Chondrocyte (in vitro differentiated cells): ENCODE data around the gene RXRG. TPM values are rescaled to one million over a fixed set of nuclear protein-coding genes. Genes with fewer than 3 reads are reported as not detected.
"Not testable (repeated sequence)": the region's sequence is repeated elsewhere in the genome, so short reads cannot be mapped to it uniquely, and the experiment has no call there.

Experiments used
- DNase-seq: peaks from one replicate; pipeline ENCODE4 v3.0.0; 2021; ENCODE audit warnings: mixed read lengths, low spot score
- H3K27ac Mint-ChIP-seq: one replicate; pipeline ENCODE4 v1.8.0; 2021; ENCODE audit warnings: mild to moderate bottlenecking, moderate library complexity, mixed read lengths; ENCODE audit not compliant: unreplicated experiment
- H3K27me3 Mint-ChIP-seq: 2 replicates; pipeline ENCODE4 v1.8.0; 2021; ENCODE audit warnings: low read depth, mixed read lengths
- H3K36me3 Mint-ChIP-seq: 2 replicates; pipeline ENCODE4 v1.8.0; 2021; ENCODE audit warnings: low read depth, mixed read lengths
- H3K4me1 Mint-ChIP-seq: 2 replicates; pipeline ENCODE4 v1.8.0; 2021; ENCODE audit warnings: low read depth, mild to moderate bottlenecking, mixed read lengths
- H3K4me3 Mint-ChIP-seq: one replicate; pipeline ENCODE4 v1.8.0; 2021; ENCODE audit warnings: mild to moderate bottlenecking, moderate library complexity, mixed read lengths; ENCODE audit not compliant: unreplicated experiment
- H3K9me3 Mint-ChIP-seq: 2 replicates; pipeline ENCODE4 v1.8.0; 2021; ENCODE audit warnings: low read depth, mixed read lengths
- total RNA-seq: library from RNA; stranded (reverse); gene quantifications from 3 replicates; pipeline ENCODE4 v1.2.1, GENCODE V29; 2021
- TF ChIP-seq, protein P1 (sequence below): fragments of 200-600 bp; sonication (generic); IDR thresholded peaks from 2 replicates; pipeline ENCODE4 v1.5.0; 2021; ENCODE audit warnings: antibody characterized with exemption, mild to moderate bottlenecking, moderate library complexity

Gene RXRG
- total RNA-seq, 1 donor from 2014 or later = not detected

DNA sequence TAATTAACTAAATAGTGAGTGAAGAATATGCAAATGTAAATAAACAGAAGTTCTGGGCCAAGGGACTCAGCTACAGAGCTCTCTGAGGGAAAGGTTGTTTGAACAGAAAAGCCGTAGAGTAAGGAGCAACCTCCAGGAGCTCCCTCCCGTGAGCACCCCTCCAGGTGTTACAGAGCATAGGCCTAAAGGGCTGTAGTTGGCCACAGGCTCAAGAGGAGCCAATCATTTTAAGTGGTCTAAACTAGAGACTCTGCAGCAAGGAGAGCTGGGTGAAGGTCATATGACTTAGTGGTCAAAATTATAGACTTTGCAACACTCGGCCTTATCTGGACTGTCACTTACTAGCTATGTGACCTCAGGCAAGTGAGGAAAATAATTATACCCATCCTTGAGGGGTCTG is 19.1 kb upstream of the RXRG start:
- DNase-seq = no peak
- Mint-ChIP-seq H3K4me3 (no peak overlapping the region), H3K4me1 (no peaks in the 10 kb centered on the region), H3K36me3 (no peaks in the 10 kb centered on the region), H3K9me3 (no peaks in the 10 kb centered on the region), H3K27me3 (peaks cover 26% of the 10 kb centered on the region), H3K27ac (no peak overlapping the region)
- TF ChIP-seq, protein P1, sequence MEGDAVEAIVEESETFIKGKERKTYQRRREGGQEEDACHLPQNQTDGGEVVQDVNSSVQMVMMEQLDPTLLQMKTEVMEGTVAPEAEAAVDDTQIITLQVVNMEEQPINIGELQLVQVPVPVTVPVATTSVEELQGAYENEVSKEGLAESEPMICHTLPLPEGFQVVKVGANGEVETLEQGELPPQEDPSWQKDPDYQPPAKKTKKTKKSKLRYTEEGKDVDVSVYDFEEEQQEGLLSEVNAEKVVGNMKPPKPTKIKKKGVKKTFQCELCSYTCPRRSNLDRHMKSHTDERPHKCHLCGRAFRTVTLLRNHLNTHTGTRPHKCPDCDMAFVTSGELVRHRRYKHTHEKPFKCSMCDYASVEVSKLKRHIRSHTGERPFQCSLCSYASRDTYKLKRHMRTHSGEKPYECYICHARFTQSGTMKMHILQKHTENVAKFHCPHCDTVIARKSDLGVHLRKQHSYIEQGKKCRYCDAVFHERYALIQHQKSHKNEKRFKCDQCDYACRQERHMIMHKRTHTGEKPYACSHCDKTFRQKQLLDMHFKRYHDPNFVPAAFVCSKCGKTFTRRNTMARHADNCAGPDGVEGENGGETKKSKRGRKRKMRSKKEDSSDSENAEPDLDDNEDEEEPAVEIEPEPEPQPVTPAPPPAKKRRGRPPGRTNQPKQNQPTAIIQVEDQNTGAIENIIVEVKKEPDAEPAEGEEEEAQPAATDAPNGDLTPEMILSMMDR = no peak

DNA sequence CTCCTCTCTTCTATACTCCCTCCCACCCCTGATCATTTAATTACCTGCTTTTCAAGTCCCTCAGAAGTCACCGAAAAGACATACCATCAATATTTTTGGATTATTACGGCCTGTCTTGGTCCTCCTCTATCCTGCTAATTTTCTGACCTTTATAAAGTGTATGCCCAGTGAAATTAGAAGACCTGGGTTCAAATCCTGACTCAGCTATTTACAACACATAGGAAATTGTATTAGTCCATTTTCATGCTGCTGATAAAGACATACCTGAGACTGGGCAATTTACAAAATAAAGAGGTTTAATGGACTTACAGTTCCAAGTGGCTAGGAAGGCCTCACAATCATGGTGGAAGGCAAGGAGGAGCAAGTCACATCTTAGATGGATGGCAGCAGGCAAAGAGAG is 14.8 kb upstream of the RXRG start:
- H3K36me3 Mint-ChIP-seq, DNase-seq, H3K9me3 Mint-ChIP-seq, H3K27ac Mint-ChIP-seq, H3K4me3 Mint-ChIP-seq, H3K4me1 Mint-ChIP-seq: not testable (repeated sequence)
- H3K27me3 Mint-ChIP-seq = peaks cover 17% of the 10 kb centered on the region

DNA sequence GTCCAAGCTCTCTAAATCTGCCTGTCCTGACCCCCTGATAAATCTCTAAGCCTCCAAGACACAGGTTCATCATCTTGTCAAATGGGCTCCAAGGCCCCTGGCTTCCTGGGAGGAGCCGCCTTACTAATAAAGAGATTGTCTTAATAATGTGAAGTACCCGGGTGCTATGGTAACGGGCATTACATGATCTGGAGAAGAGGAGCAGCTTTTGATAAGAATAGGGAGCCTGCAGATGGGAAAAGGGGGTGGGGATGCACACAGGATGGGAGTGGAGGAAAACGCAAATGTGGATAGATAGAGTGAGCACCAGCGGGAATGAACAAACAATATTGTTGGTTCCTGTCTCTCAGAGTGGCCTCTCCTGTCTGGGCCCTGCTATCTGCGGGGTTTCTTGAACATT is 11.9 kb upstream of the RXRG start:
- H3K36me3 Mint-ChIP-seq = no peaks in the 10 kb centered on the region
- no peaks in the 10 kb centered on the region for H3K9me3 Mint-ChIP-seq
- H3K27me3 Mint-ChIP-seq = peaks cover 16% of the 10 kb centered on the region
- no peaks in the 10 kb centered on the region for H3K4me1 Mint-ChIP-seq
- no peak for DNase-seq
- H3K27ac Mint-ChIP-seq = no peak overlapping the region
- TF ChIP-seq, protein P1 = no peak
- no peak overlapping the region for H3K4me3 Mint-ChIP-seq

DNA sequence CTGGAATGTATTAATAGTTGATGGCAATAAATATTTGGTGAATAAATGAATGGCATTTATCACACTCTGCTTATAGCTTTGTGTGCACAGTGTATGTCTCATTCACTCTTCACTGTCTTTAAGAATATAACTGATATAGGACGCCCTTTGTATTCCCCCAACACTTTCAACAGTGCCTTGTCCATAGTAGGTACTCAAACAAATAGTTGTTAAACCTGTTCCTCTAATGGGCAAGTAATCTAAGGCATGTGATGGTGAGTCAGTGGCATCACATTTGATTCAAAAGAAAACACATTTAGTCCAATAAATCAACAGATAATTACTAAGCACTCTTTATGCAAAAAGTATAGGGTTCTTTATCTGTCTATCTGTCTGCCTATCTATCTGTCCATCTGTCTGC is 11.2 kb upstream of the RXRG start:
- no peaks in the 10 kb centered on the region for H3K9me3 Mint-ChIP-seq
- H3K36me3 Mint-ChIP-seq = no peaks in the 10 kb centered on the region
- H3K27ac Mint-ChIP-seq = no peak overlapping the region
- H3K27me3 Mint-ChIP-seq = peaks cover 16% of the 10 kb centered on the region
- no peak overlapping the region for H3K4me3 Mint-ChIP-seq
- no peak for DNase-seq
- TF ChIP-seq, protein P1 = no peak
- no peaks in the 10 kb centered on the region for H3K4me1 Mint-ChIP-seq

DNA sequence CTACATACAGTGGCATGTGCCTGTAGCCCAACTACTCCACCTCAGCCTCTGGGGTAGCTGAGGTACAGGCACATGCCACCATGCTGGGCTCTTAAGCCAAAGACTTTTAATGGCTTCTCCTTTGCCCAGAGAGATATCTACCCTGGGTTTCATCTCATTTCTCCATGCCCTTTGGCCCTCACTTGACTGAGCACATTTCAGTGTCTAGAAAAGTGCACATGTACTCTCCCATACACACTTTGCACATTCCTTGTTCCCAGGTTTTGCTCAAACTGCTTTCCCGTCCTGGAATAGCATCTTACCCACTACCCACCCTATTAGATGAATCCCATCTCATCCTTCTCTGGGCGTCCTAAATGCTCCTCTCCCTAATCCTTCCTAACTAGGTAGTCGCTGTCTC is 10.2 kb upstream of the RXRG start:
- Mint-ChIP-seq H3K4me1 (no peaks in the 10 kb centered on the region), H3K27me3 (peaks cover 20% of the 10 kb centered on the region), H3K4me3 (no peak overlapping the region), H3K27ac (no peak overlapping the region), H3K36me3 (no peaks in the 10 kb centered on the region), H3K9me3 (no peaks in the 10 kb centered on the region)
- TF ChIP-seq, protein P1 = no peak
- DNase-seq = no peak

DNA sequence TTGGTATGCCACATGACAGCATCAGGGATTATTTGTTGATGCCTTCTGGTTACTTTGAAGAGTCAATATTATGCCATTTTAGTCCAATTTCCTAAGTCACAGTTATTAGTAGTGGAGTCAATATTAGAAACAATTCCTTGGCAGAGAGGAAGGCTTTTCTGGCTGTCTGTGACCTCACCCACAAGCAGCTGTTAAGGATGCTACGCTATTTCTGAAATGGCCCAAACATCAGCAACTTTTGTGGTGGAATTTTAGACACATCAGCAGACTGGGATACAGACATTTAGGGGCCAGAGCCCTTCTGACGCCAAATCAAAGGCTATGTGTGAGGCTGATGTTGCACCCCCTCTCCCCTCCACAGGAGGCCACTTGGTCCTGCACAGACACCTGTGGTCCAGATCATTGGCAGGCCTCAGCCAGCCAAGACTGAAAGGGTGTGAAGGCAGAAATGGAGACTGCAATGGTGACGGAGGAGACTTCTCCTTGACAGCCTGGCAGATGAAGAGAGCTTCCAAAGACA is 9.2 kb upstream of the RXRG start:
- no peak overlapping the region for H3K27ac Mint-ChIP-seq
- no peaks in the 10 kb centered on the region for H3K36me3 Mint-ChIP-seq
- H3K27me3 Mint-ChIP-seq = peaks cover 20% of the 10 kb centered on the region
- no peak for DNase-seq
- H3K4me1 Mint-ChIP-seq = no peaks in the 10 kb centered on the region
- TF ChIP-seq, protein P1 = no peak
- no peak overlapping the region for H3K4me3 Mint-ChIP-seq
- H3K9me3 Mint-ChIP-seq = no peaks in the 10 kb centered on the region
